Left ventricle myocardium superior (tissue), 1 donor: Measurements from ENCODE around the gene MBLAC2. TPM values are rescaled to one million over a fixed set of nuclear protein-coding genes. Genes with fewer than 3 reads are reported as not detected.

Experiments used
- total RNA-seq: library from RNA; stranded (reverse); fragmentation: NEBNext Ultra II Directional; extraction: Animal tissue kit (Norgen Biotek cat#: 25700); gene quantifications from one replicate; pipeline ENCODE4 v1.2.1, GENCODE V29; 2021
- donor health status: DM: no; HTN: yes; CAD: no; lungs with severe emphysema.

MBLAC2 gene
- total RNA-seq, 1 donor from 2014 or later: 4.1 TPM

Other genes with a start within 250 kb of the MBLAC2 start
- 26.9 TPM for gene CETN3, start 65.0 kb downstream of the MBLAC2 start, total RNA-seq
- gene POLR3G, start 93 bp upstream of the MBLAC2 start, total RNA-seq: 1.5 TPM
- 19.8 TPM for gene LYSMD3, start 54.8 kb upstream of the MBLAC2 start, total RNA-seq
- not detected for gene ADGRV1, start 84.0 kb upstream of the MBLAC2 start, total RNA-seq